Measurements from ENCODE around the gene ARHGAP6. TPM values are rescaled to one million over a fixed set of nuclear protein-coding genes. Genes with fewer than 3 reads are reported as not detected.

The ARHGAP6 gene
- total and polyA plus RNA-seq, 2 of the 13 experiments (the other 11 are each of a cell fraction or from before 2014, with no cell fraction given): 0.11 TPM; not detected in 1

DNA sequence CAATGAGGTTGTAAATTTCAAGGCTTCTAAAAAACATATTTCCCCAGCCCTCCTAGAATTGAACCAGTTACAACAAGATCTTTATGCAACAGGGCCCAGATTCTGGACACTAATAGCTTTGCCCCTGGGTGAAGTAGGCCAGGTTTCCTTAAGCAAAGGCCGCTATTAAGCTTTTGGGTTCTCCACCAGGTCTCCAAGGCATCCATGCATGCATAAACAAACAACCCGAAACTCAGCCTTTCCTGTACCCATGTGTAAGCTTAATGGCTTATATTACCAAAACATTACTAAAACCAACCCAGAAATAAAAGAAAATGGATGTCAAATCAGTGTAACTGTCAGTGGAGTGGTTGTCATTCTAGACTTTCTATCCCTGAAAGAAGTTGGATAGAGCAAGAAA, 137.1 kb downstream of the ARHGAP6 start (continued):
- TF ChIP-seq POLR2G (IDR thresholded peaks at IDR 0.05; ENCODE audit: low read depth, low read length) (no peak), POLR2AphosphoS2 (IDR thresholded peaks at IDR 0.05; ENCODE audit: low read depth, low read length) (no peak), TAF15 (IDR thresholded peaks at IDR 0.05; ENCODE audit: low read depth, low read length, poor library complexity, severe bottlenecking) (no peak), ZNF383 (CRISPR knock-in tag; IDR thresholded peaks at IDR 0.05; ENCODE audit: borderline replicate concordance) (no peak), ERF (CRISPR knock-in tag; IDR thresholded peaks at IDR 0.05) (no peak), ZMYM2 (CRISPR knock-in tag; IDR thresholded peaks at IDR 0.05) (no peak)

DNA sequence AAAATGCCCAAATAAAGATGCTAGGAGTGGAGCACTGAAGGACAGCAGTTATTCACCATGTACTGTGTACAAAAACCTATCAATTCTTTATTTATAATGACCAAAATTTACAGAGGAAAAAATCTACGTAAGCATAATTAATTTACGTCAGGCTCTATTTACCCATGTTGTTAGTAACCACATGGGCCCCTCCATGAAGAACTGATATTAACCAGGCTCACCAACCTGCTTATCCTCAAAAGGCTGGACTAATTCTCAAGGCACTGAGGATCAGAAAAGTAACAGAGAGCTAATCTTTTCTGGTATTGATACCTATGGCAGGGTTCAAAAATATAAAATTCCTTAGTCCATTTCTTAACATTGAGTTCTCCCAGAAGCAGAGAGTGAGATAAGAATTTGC, 140.0 kb downstream of the ARHGAP6 start:
- Histone ChIP-seq H3K36me3 (replicated peaks in 1 of 2; ENCODE audit: control insufficient read depth in 1 of 2, insufficient read depth in 2 of 2, low read length in 2 of 2) (no peaks in the 10 kb centered on the region), H3K4me2 (ENCODE audit: low read depth, low read length) (no peak overlapping the region), H4K20me1 (ENCODE audit: insufficient read depth, low read length) (no peaks in the 10 kb centered on the region), H3K27ac (ENCODE audit: extremely low read length, insufficient read depth, low read length) (no peak overlapping the region), H3K4me3 (replicated peaks in 1 of 3; ENCODE audit: insufficient read depth in 1 of 3, low read depth in 2 of 3, low read length in 3 of 3) (no peak overlapping the region), H2AFZ (ENCODE audit: low read length) (no peak overlapping the region), H3K27me3 (ENCODE audit: control insufficient read depth in 1 of 2, insufficient read depth in 2 of 2, low read length in 2 of 2) (no peaks in the 10 kb centered on the region), H3K79me2 (ENCODE audit: insufficient read depth, low read length) (no peaks in the 10 kb centered on the region), H3K4me1 (ENCODE audit: insufficient read depth, low read length) (no peaks in the 10 kb centered on the region), H3K9ac (ENCODE audit: insufficient read depth, low read depth, low read length) (no peak overlapping the region), H3K9me3 (ENCODE audit: low read length) (no peaks in the 10 kb centered on the region)
- POLR2A ChIA-PET: no interaction called here
- 46% methylated on average over 2 of the region's 2 CpGs for WGBS (ENCODE audit: low lambda C conversion rate)
- CTCF ChIA-PET (ENCODE audit: low intra/inter-chr PET ratio, low total read pairs): no interaction called here
- BruUV-seq (replicated peaks): no TSS peak
- intact Hi-C loops (cut with micrococcal nuclease; ENCODE audit: unreplicated experiment) (no loop called here), in situ Hi-C loops (cut with HindIII; ENCODE audit: extremely low pct_ligation_motif_present, low pct_unique_long_range_greater_than_20kb) (no loop called here)
- DNase-seq (ENCODE audit: low spot score): no peak
- ATAC-seq: no peak
- FAIRE-seq: no peak
- TF ChIP-seq ZSCAN31 (CRISPR knock-in tag; IDR thresholded peaks at IDR 0.05; ENCODE audit: low read depth) (no peak), ZNF660 (CRISPR knock-in tag; IDR thresholded peaks at IDR 0.05; ENCODE audit: borderline replicate concordance, low read depth) (no peak), ZFP1 (CRISPR knock-in tag; IDR thresholded peaks at IDR 0.05) (no peak), CBX5 (CRISPR knock-in tag; IDR thresholded peaks at IDR 0.05; ENCODE audit: borderline replicate concordance) (no peak), ATF1 (CRISPR knock-in tag; IDR thresholded peaks at IDR 0.05) (no peak), SMAD3 (CRISPR knock-in tag; IDR thresholded peaks at IDR 0.05) (no peak), ZNF446 (CRISPR knock-in tag; IDR thresholded peaks at IDR 0.05) (no peak), ZFX (CRISPR knock-in tag; IDR thresholded peaks at IDR 0.05; ENCODE audit: low read depth) (no peak), ZFYVE20 (CRISPR knock-in tag; IDR thresholded peaks at IDR 0.05; ENCODE audit: borderline replicate concordance, low read depth) (no peak), ZNF879 (CRISPR knock-in tag; IDR thresholded peaks at IDR 0.05) (no peak), ZNF331 (CRISPR knock-in tag; IDR thresholded peaks at IDR 0.05) (no peak)
- TF ChIP-seq, protein P1, sequence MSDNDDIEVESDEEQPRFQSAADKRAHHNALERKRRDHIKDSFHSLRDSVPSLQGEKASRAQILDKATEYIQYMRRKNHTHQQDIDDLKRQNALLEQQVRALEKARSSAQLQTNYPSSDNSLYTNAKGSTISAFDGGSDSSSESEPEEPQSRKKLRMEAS (IDR thresholded peaks at IDR 0.05): no peak
- TF ChIP-seq, protein P2, sequence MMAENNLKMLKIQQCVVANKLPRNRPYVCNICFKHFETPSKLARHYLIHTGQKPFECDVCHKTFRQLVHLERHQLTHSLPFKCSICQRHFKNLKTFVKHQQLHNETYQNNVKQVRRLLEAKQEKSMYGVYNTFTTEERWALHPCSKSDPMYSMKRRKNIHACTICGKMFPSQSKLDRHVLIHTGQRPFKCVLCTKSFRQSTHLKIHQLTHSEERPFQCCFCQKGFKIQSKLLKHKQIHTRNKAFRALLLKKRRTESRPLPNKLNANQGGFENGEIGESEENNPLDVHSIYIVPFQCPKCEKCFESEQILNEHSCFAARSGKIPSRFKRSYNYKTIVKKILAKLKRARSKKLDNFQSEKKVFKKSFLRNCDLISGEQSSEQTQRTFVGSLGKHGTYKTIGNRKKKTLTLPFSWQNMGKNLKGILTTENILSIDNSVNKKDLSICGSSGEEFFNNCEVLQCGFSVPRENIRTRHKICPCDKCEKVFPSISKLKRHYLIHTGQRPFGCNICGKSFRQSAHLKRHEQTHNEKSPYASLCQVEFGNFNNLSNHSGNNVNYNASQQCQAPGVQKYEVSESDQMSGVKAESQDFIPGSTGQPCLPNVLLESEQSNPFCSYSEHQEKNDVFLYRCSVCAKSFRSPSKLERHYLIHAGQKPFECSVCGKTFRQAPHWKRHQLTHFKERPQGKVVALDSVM (CRISPR knock-in tag; IDR thresholded peaks at IDR 0.05): no peak
- TF ChIP-seq, protein P3, sequence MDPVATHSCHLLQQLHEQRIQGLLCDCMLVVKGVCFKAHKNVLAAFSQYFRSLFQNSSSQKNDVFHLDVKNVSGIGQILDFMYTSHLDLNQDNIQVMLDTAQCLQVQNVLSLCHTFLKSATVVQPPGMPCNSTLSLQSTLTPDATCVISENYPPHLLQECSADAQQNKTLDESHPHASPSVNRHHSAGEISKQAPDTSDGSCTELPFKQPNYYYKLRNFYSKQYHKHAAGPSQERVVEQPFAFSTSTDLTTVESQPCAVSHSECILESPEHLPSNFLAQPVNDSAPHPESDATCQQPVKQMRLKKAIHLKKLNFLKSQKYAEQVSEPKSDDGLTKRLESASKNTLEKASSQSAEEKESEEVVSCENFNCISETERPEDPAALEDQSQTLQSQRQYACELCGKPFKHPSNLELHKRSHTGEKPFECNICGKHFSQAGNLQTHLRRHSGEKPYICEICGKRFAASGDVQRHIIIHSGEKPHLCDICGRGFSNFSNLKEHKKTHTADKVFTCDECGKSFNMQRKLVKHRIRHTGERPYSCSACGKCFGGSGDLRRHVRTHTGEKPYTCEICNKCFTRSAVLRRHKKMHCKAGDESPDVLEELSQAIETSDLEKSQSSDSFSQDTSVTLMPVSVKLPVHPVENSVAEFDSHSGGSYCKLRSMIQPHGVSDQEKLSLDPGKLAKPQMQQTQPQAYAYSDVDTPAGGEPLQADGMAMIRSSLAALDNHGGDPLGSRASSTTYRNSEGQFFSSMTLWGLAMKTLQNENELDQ (CRISPR knock-in tag; IDR thresholded peaks at IDR 0.05; ENCODE audit: borderline replicate concordance): no peak
- TF ChIP-seq, protein P4, sequence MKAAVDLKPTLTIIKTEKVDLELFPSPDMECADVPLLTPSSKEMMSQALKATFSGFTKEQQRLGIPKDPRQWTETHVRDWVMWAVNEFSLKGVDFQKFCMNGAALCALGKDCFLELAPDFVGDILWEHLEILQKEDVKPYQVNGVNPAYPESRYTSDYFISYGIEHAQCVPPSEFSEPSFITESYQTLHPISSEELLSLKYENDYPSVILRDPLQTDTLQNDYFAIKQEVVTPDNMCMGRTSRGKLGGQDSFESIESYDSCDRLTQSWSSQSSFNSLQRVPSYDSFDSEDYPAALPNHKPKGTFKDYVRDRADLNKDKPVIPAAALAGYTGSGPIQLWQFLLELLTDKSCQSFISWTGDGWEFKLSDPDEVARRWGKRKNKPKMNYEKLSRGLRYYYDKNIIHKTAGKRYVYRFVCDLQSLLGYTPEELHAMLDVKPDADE (CRISPR knock-in tag; IDR thresholded peaks at IDR 0.05): no peak

All from HepG2 (cell line).